SK-N-SH (cell line): ENCODE results near the gene MAP3K3. TPM values are rescaled to one million over a fixed set of nuclear protein-coding genes. Genes with fewer than 3 reads are reported as not detected.

Experiments used
- CTCF ChIA-PET: fragments of 300-600, 350-600 bp; formaldehyde crosslinking; extraction: SDS; loops from one replicate; lab custom pipeline; 2021; lab: Yijun Ruan, JAX
- POLR2A ChIA-PET: fragments of 350-600 bp; sonication (Branson Sonifier 250); formaldehyde crosslinking; extraction: SDS; loops from one replicate; lab custom pipeline; 2020; ENCODE audit warnings: antibody characterized with exemption, inconsistent platforms; lab: Yijun Ruan, JAX
- DNase-seq: peaks from one replicate; pipeline ENCODE4 v3.0.0; 2012
- H2AFZ ChIP-seq: fragments of 200-600 bp; sonication (generic); 2 replicates; pipeline ENCODE4 v1.8.1; 2016; ENCODE audit warnings: antibody characterized with exemption, mild to moderate bottlenecking, low read depth
- H3F3A ChIP-seq: fragments of 200-600 bp; sonication (generic); replicated peaks from 2 replicates; pipeline ENCODE3; 2016; ENCODE audit warnings: antibody characterized with exemption, mild to moderate bottlenecking; ENCODE audit not compliant: insufficient read depth
- H3K27ac ChIP-seq, 2 experiments: fragments of 200-500 bp in 1 of 2; fragments of 200-600 bp in 1 of 2; sonication (Bioruptor generic) in 1 of 2; sonication (generic), shearing (Covaris generic) in 1 of 2; 2 replicates each; pipeline versions ENCODE4 v1.5.1 to v1.6.1; 2014 to 2016; ENCODE audit warnings: low read depth in 2 of 2, inconsistent platforms in 1 of 2, low read length in 1 of 2, mild to moderate bottlenecking in 1 of 2, mixed read lengths in 1 of 2
- H3K27me3 ChIP-seq: fragments of 200-600 bp; sonication (generic), shearing (Covaris generic); 2 replicates; pipeline ENCODE4 v1.6.1; 2016; ENCODE audit warnings: mixed run types; ENCODE audit not compliant: insufficient read depth
- H3K36me3 ChIP-seq, 2 experiments: fragments of 200-500 bp in 1 of 2; fragments of 200-600 bp in 1 of 2; sonication (Bioruptor generic) in 1 of 2; sonication (generic) in 1 of 2; replicated peaks in 1 of 2; 2 replicates each; pipeline versions ENCODE3 to v1.5.1; 2014 to 2016; ENCODE audit warnings: low read length in 1 of 2, mild to moderate bottlenecking in 1 of 2; ENCODE audit not compliant: insufficient read depth in 2 of 2, control insufficient read depth in 1 of 2
- H3K4me1 ChIP-seq, 2 experiments: fragments of 200-500 bp in 1 of 2; fragments of 200-600 bp in 1 of 2; sonication (Bioruptor generic) in 1 of 2; sonication (generic), shearing (Covaris generic) in 1 of 2; 2 replicates each; pipeline versions ENCODE4 v1.5.1 to v1.6.1; 2014 to 2016; ENCODE audit warnings: low read depth in 1 of 2, low read length in 1 of 2, mixed run types in 1 of 2; ENCODE audit not compliant: insufficient read depth in 2 of 2, control insufficient read depth in 1 of 2
- H3K4me2 ChIP-seq: fragments of 200-600 bp; sonication (generic), shearing (Covaris generic); 2 replicates; pipeline ENCODE4 v1.6.1; 2017; ENCODE audit warnings: mixed run types
- H3K4me3 ChIP-seq, 2 experiments: fragments of 200-500 bp in 1 of 2; fragments of 200-600 bp in 1 of 2; sonication (Bioruptor generic) in 1 of 2; sonication (generic), shearing (Covaris generic) in 1 of 2; 2 replicates each; pipeline versions ENCODE4 v1.5.1 to v1.8.1; 2014 to 2016; ENCODE audit warnings: low read depth in 2 of 2, inconsistent platforms in 1 of 2, low read length in 1 of 2, mild to moderate bottlenecking in 1 of 2, mixed read lengths in 1 of 2, moderate library complexity in 1 of 2
- H3K79me2 ChIP-seq: fragments of 200-600 bp; sonication (generic); 2 replicates; pipeline ENCODE4 v1.8.1; 2017; ENCODE audit warnings: mild to moderate bottlenecking; ENCODE audit not compliant: insufficient read depth
- H3K9ac ChIP-seq: fragments of 200-600 bp; sonication (generic); 2 replicates; pipeline ENCODE4 v1.6.1; 2017; ENCODE audit warnings: mixed run types
- H3K9me2 ChIP-seq: fragments of 200-600 bp; sonication (generic); 2 replicates; pipeline ENCODE4 v1.6.1; 2017; ENCODE audit warnings: mixed run types
- H3K9me3 ChIP-seq: fragments of 200-600 bp; sonication (generic); 2 replicates; pipeline ENCODE4 v1.6.1; 2017; ENCODE audit warnings: mixed run types, mild to moderate bottlenecking, moderate library complexity
- H4K20me1 ChIP-seq: fragments of 200-600 bp; sonication (generic); 2 replicates; pipeline ENCODE4 v1.6.1; 2017; ENCODE audit warnings: mild to moderate bottlenecking, mixed run types; ENCODE audit not compliant: insufficient read depth
- ELF1 ChIP-seq: IDR thresholded peaks from 2 replicates; pipeline ENCODE4 v1.4.0; 2012
- FOXJ3 ChIP-seq: sonication (generic); formaldehyde crosslinking; IDR thresholded peaks from 2 replicates; pipeline ENCODE4 v1.5.1; 2020; ENCODE audit warnings: mild to moderate bottlenecking, missing genetic modification reagents
- GABPA ChIP-seq: IDR thresholded peaks from 2 replicates; pipeline ENCODE4 v1.4.0; 2012; ENCODE audit warnings: low read depth, mild to moderate bottlenecking
- GATA2 ChIP-seq: sonication (generic); formaldehyde crosslinking; IDR thresholded peaks from 2 replicates; pipeline ENCODE4 v1.5.0; 2020; ENCODE audit warnings: mild to moderate bottlenecking, missing genetic modification reagents
- JUND ChIP-seq: IDR thresholded peaks from 2 replicates; pipeline ENCODE4 v1.4.0; 2012
- MAX ChIP-seq: IDR thresholded peaks from 2 replicates; pipeline ENCODE4 v1.4.0; 2012; ENCODE audit warnings: low read depth
- MEF2A ChIP-seq: IDR thresholded peaks from 2 replicates; pipeline ENCODE4 v1.4.0; 2012; ENCODE audit warnings: low read depth, borderline replicate concordance
- MXI1 ChIP-seq: IDR thresholded peaks from 2 replicates; pipeline ENCODE4 v1.6.1; 2012; ENCODE audit warnings: mild to moderate bottlenecking, low read depth, low read length, improper control_type of control experiment
- NRF1 ChIP-seq: IDR thresholded peaks from 2 replicates; pipeline ENCODE4 v1.6.1; 2012; ENCODE audit warnings: low read depth, mild to moderate bottlenecking, low read length
- POLR2AphosphoS5 ChIP-seq: IDR thresholded peaks from 2 replicates; pipeline ENCODE4 v1.6.1; 2012; ENCODE audit warnings: low read depth, low read length
- RAD21 ChIP-seq: IDR thresholded peaks from 2 replicates; pipeline ENCODE4 v1.6.1; 2012; ENCODE audit warnings: mild to moderate bottlenecking, low read length
- RCOR1 ChIP-seq: fragments of 150-350 bp; IDR thresholded peaks from 2 replicates; pipeline ENCODE4 v1.6.1; 2017; ENCODE audit warnings: antibody characterized with exemption, low read length
- SIN3A ChIP-seq: IDR thresholded peaks from 2 replicates; pipeline ENCODE4 v1.6.1; 2012; ENCODE audit warnings: low read depth, mild to moderate bottlenecking, low read length, moderate library complexity, borderline replicate concordance
- WGBS: methylation state at CpG from one replicate; pipeline ENCODE4 v1.1.6; 2017; ENCODE audit warnings: low lambda C conversion rate; 5-methylcytosine and 5-hydroxymethylcytosine counted together
- polyA plus RNA-seq, 3 experiments: library from polyadenylated mRNA; depleted of rRNA; stranded (reverse); fragments of >200 nt; gene quantifications; 2 replicates each; pipeline ENCODE4 v1.2.3, GENCODE V29; 2012

Gene MAP3K3
- polyA plus RNA-seq, 1 of the 3 experiments (the other 2 are of a cell fraction), result 25.3 TPM

GRCh38 chr17:63613663-63614062 lies 8.6 kb upstream of the MAP3K3 start:
- H3K36me3 ChIP-seq, result peaks cover 7 to 12% of the 10 kb centered on the region in 2 experiments
- H3F3A ChIP-seq, result peaks cover 12% of the 10 kb centered on the region
- H3K4me2 ChIP-seq, result no peak overlapping the region
- no peak overlapping the region for H3K4me3 ChIP-seq
- no peak overlapping the region for H2AFZ ChIP-seq
- ChIA-PET POLR2A (interaction anchor here (2.3 kb wide), 1 partner anchor 8 kb away, joined by 16 read pairs; the partner anchor contains the start of gene MAP3K3), CTCF (interaction anchor here (1.3 to 29.2 kb wide), 9 partner anchors 12 to 221 kb away, joined by 4 to 827 read pairs (median 31); partner anchors contain the start of genes DDX42, LIMD2, MAP3K3 and TACO1)
- H3K4me1 ChIP-seq, result no peaks in the 10 kb centered on the region
- DNase-seq, result no peak
- H3K79me2 ChIP-seq, result no peaks in the 10 kb centered on the region
- H3K9ac ChIP-seq, result no peak overlapping the region
- no peak overlapping the region for H3K27ac ChIP-seq
- H4K20me1 ChIP-seq, result no peaks in the 10 kb centered on the region
- WGBS, result 79% methylated on average over 2 of the region's 2 CpGs
- H3K27me3 ChIP-seq, result no peaks in the 10 kb centered on the region
- H3K9me3 ChIP-seq, result no peaks in the 10 kb centered on the region
- no peak for TF ChIP-seq POLR2AphosphoS5
- no peak for TF ChIP-seq FOXJ3 (CRISPR knock-in tag)
- TF ChIP-seq MEF2A, result no peak
- TF ChIP-seq ELF1, result no peak
- TF ChIP-seq MAX, result no peak
- TF ChIP-seq, all 33 proteins: peak for 0
- no peaks in the 10 kb centered on the region for H3K9me2 ChIP-seq

GRCh38 chr17:63621229-63621683 lies 961 bp upstream of the MAP3K3 start:
- no peaks in the 10 kb centered on the region for H3K9me3 ChIP-seq
- CTCF ChIA-PET, result interaction anchor here (0.9 to 29.2 kb wide), 10 partner anchors 9 to 215 kb away, joined by 3 to 827 read pairs (median 4); partner anchors contain the start of gene DCAF7
- peak overlapping the region; percentile 71 to 79 for H3K4me3 ChIP-seq

GRCh38 chr17:63622574-63623390 lies 565 bp downstream of the MAP3K3 start:
- Histone ChIP-seq H3K9me3 (no peaks in the 10 kb centered on the region), H3K27me3 (no peaks in the 10 kb centered on the region), H3K9me2 (no peaks in the 10 kb centered on the region), H3K9ac (peak overlapping the region; percentile 72), H3K4me2 (peak overlapping the region; percentile 97), H3K79me2 (peaks cover 49% of the 10 kb centered on the region), H3F3A (peaks cover 3% of the 10 kb centered on the region), H3K27ac (peak overlapping the region; percentile 42 to 70; a peak in 3 of 4 replicates), H3K36me3 (no peaks in the 10 kb centered on the region), H3K4me3 (peak overlapping the region; percentile 79 to 87), H2AFZ (no peak overlapping the region; the same call in 1 of the 2 replicates), H3K4me1 (peaks cover 15 to 16% of the 10 kb centered on the region in 2 experiments; a peak in 2 of 4 replicates), H4K20me1 (peaks cover 39% of the 10 kb centered on the region)
- DNase-seq, result peak; percentile 94
- TF ChIP-seq RAD21, result peak; percentile 34
- TF ChIP-seq MAX, result peak; percentile 58
- no peak for TF ChIP-seq MEF2A
- peak; percentile 85 for TF ChIP-seq MXI1
- peak; percentile 94 for TF ChIP-seq SIN3A
- peak; percentile 37 for TF ChIP-seq NRF1
- TF ChIP-seq GABPA, result no peak
- ChIA-PET CTCF (interaction anchor here (0.7 to 29.2 kb wide), 13 partner anchors 11 to 209 kb away, joined by 3 to 827 read pairs (median 4); partner anchors contain the start of gene LIMD2), POLR2A (interaction anchor here (0.6 to 2.2 kb wide), 17 partner anchors 10 to 193 kb away, joined by 3 to 16 read pairs (median 6); partner anchors contain the start of genes CCDC47, CYB561, DDX42 and LIMD2)
- 2% methylated on average over 55 of the region's 100 CpGs for whole genome bisulfite sequencing

More at GRCh38 chr17:63621229-63621683, 961 bp upstream of the MAP3K3 start:
- Histone ChIP-seq H3K9me2 (no peaks in the 10 kb centered on the region), H3K4me2 (peak overlapping the region; percentile 81), H2AFZ (peak overlapping the region; percentile 80), H3K27ac (peak overlapping the region; percentile 38 to 88; a peak in 3 of 4 replicates), H3F3A (peaks cover 3% of the 10 kb centered on the region), H3K27me3 (no peaks in the 10 kb centered on the region), H3K9ac (peak overlapping the region; percentile 74), H3K79me2 (peaks cover 33% of the 10 kb centered on the region), H3K4me1 (peaks cover 6 to 9% of the 10 kb centered on the region in 2 experiments; a peak in 2 of 4 replicates), H4K20me1 (peaks cover 27% of the 10 kb centered on the region), H3K36me3 (no peaks in the 10 kb centered on the region)
- no peak for DNase-seq
- POLR2A ChIA-PET, result interaction anchor here (0.9 to 2.2 kb wide), 17 partner anchors 9 to 504 kb away, joined by 3 to 16 read pairs (median 6); partner anchors contain the start of genes CCDC47, CYB561, DDX42 and LIMD2
- 23% methylated on average over 10 of the region's 10 CpGs for WGBS
- TF ChIP-seq NRF1 (no peak), JUND (no peak), GATA2 (CRISPR knock-in tag) (no peak), RCOR1 (no peak)
